ENCODE data around the gene TTLL10. TPM values are rescaled to one million over a fixed set of nuclear protein-coding genes. Genes with fewer than 3 reads are reported as not detected.

Gene TTLL10
- polyA plus RNA-seq, 1 experiment, result not detected

- ChIA-PET CTCF (no interaction called here), POLR2A (no interaction called here)
- Histone ChIP-seq H3K27ac (ENCODE audit: low read depth, low read length) (no peak overlapping the region), H3K27me3 (ENCODE audit: control insufficient read depth, insufficient read depth, low read length) (peaks cover 15% of the 10 kb centered on the region), H3K9me3 (ENCODE audit: control insufficient read depth, insufficient read depth, low read length) (peaks cover 8% of the 10 kb centered on the region; the same call in 1 of the 2 replicates), H3K4me3 (ENCODE audit: low read depth, low read length) (no peak overlapping the region)
- TF ChIP-seq CTCF (IDR thresholded peaks at IDR 0.05; ENCODE audit: low read depth, low read length), result no peak
- no peak for DNase-seq (ENCODE audit: low read depth, low spot score)
Measured at GRCh38 chr1:1160281-1160930, 13.3 kb upstream of the TTLL10 start.

- ChIA-PET POLR2A (no interaction called here), CTCF (no interaction called here)
- DNase-seq (ENCODE audit: low read depth, low spot score), result no peak
Measured at GRCh38 chr1:1161078-1161682, 12.5 kb upstream of the TTLL10 start.

GRCh38 chr1:1161683-1162079 lies 12.0 kb upstream of the TTLL10 start:
- TF ChIP-seq CTCF (IDR thresholded peaks at IDR 0.05; ENCODE audit: low read depth, low read length), result no peak
- ChIA-PET CTCF (interaction anchor here (0.6 kb wide), 1 partner anchor 71 kb away, joined by 3 read pairs; the partner anchor contains the start of gene B3GALT6), POLR2A (no interaction called here)
- Histone ChIP-seq H3K27me3 (ENCODE audit: control insufficient read depth, insufficient read depth, low read length) (peaks cover 17% of the 10 kb centered on the region), H3K9me3 (ENCODE audit: control insufficient read depth, insufficient read depth, low read length) (peaks cover 4% of the 10 kb centered on the region; the same call in 1 of the 2 replicates), H3K27ac (ENCODE audit: low read depth, low read length) (no peak overlapping the region), H3K4me3 (ENCODE audit: low read depth, low read length) (no peak overlapping the region)
- DNase-seq (ENCODE audit: low read depth, low spot score), result no peak

More at GRCh38 chr1:1161078-1161682, 12.5 kb upstream of the TTLL10 start:
- TF ChIP-seq CTCF (IDR thresholded peaks at IDR 0.05; ENCODE audit: low read depth, low read length), result no peak
- Histone ChIP-seq H3K27me3 (ENCODE audit: control insufficient read depth, insufficient read depth, low read length) (peaks cover 17% of the 10 kb centered on the region), H3K9me3 (ENCODE audit: control insufficient read depth, insufficient read depth, low read length) (peaks cover 7% of the 10 kb centered on the region; the same call in 1 of the 2 replicates), H3K27ac (ENCODE audit: low read depth, low read length) (no peak overlapping the region), H3K4me3 (ENCODE audit: low read depth, low read length) (no peak overlapping the region)

GRCh38 chr1:1162597-1163537 lies 10.8 kb upstream of the TTLL10 start:
- POLR2A ChIA-PET, result no interaction called here
- no peak overlapping the region for H3K4me3 ChIP-seq (ENCODE audit: low read depth, low read length)

More at GRCh38 chr1:1162597-1163537, 10.8 kb upstream of the TTLL10 start:
- CTCF ChIA-PET, result no interaction called here
- no peak for DNase-seq (ENCODE audit: low read depth, low spot score)
- peaks cover 4% of the 10 kb centered on the region; the same call in 1 of the 2 replicates for H3K9me3 ChIP-seq (ENCODE audit: control insufficient read depth, insufficient read depth, low read length)
- H3K27me3 ChIP-seq (ENCODE audit: control insufficient read depth, insufficient read depth, low read length), result peaks cover 21% of the 10 kb centered on the region
- no peak for TF ChIP-seq CTCF (IDR thresholded peaks at IDR 0.05; ENCODE audit: low read depth, low read length)
- H3K27ac ChIP-seq (ENCODE audit: low read depth, low read length), result no peak overlapping the region
